HG03558 (cell line): ENCODE data around the gene RPL19.

Experiments used
- ATAC-seq: cut with Tn5 transposase; IDR thresholded peaks from one replicate; pipeline ENCODE4 v1.9.1; 2021; ENCODE audit warnings: moderate number of reproducible peaks; ENCODE audit not compliant: unreplicated experiment; ENCODE audit errors: extremely low read depth

Gene RPL19

DNA sequence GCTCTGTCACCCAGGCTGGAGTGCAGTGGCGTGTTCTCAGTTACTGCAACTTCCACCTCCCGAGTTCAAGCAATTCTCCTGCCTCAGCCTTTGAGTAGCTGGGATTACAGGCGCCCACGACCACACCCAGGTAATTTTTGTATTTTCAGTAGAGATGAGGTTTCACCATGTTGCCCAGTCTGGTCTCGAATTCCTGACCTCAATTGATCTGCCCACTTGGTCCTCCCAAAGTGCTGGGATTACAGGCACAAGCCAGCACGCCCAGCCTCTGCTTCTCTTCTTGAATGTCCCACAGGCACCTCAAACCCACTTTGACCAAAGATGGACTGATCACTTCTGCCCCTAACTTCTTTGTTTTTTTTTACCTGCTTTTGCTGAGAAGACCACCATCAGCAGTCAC, 29.5 kb upstream of the RPL19 start:
- ATAC-seq, result no peak

- ATAC-seq, result no peak
These were observed 28.1 kb upstream of the RPL19 start for GRCh38 chr17:39171933-39172332.

GRCh38 chr17:39173080-39173479, 27.0 kb upstream of the RPL19 start:
- no peak for ATAC-seq

- ATAC-seq, result no peak
These were observed 26.4 kb upstream of the RPL19 start for GRCh38 chr17:39173526-39174274.

DNA sequence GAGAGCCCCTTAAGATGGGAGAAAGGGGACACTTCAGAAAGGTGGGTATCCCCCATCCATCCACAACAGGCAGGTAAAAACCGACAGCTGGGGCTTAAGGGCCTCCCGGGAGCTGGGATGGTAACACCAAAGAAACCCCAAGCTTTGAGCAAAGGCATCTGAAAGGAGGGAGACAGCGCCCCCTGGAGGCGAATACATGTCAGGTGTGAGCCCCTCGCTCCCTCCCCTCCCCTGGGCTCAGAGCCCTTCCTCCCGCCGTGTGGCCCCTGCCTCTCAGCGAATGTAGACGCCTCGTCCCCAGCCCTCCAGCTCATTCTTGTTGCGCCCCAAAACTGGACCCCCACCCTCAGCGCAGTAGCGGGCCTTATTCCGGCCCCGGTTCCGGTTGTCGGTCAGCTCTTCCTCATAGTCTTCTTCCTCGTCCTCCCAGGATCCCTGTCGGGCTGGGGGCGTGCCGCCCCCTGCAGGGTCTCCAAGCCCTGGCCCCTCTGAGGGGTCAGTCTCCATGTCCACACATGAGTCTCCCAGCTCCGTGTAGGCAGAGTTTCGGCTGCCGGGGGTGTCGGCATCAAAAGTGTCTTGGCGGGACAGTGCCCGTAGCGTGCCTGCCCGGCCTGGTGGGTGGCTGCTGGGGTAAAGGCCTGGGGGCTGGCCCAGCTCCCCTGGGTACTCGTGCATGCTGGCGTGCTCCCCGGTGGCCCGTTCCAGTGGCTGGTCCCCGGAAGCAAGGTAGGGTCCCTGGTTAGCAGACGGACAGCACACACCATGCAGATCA, 25.0 kb upstream of the RPL19 start:
- ATAC-seq, result no peak

GRCh38 chr17:39175695-39176093, 24.4 kb upstream of the RPL19 start:
- ATAC-seq, result no peak

GRCh38 chr17:39177256-39177655, 22.8 kb upstream of the RPL19 start:
- no peak for ATAC-seq

DNA sequence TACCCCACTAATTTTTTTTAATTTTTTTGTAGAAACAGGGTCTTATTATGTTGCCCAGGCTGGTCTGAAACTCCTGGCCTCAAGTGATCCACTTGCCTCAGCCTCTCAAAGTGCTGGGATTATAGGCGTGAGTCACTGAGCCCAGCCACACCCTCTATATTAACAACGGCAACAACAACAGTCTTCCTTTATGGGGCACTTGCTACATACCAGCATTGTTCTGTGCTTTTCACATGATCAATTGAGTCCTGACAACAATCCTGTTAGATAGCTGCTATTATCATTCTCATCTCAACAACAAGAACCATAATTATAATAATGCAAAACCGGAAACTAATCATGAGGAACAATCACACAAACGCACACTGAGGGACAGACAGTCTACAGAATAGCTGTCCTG, 21.5 kb upstream of the RPL19 start:
- ATAC-seq, result no peak

- no peak for ATAC-seq
These were observed 18.8 kb upstream of the RPL19 start for GRCh38 chr17:39181303-39181702.

- no peak for ATAC-seq
These were observed 17.0 kb upstream of the RPL19 start for GRCh38 chr17:39183045-39183444.

DNA sequence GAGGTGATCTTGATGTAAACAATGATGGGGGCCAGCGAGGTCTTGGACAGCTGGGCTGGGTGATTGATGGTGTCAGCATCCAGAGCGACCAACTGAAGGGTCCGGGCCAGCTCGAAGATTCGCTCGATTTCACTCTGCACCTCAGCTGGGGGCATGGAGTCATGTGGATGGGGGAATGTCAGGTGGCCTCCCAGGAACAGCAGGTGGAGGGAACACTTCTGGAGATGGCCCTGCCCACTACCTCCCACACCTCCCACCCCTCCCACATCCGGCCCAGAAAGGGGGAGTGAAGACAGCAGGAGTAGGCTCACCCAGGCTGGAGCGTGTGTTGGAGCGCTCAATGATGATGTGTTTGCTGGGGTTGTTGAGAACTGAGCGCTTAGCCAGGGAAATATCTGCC, 16.4 kb upstream of the RPL19 start:
- ATAC-seq, result no peak

GRCh38 chr17:39186481-39187002, 13.5 kb upstream of the RPL19 start:
- no peak for ATAC-seq

DNA sequence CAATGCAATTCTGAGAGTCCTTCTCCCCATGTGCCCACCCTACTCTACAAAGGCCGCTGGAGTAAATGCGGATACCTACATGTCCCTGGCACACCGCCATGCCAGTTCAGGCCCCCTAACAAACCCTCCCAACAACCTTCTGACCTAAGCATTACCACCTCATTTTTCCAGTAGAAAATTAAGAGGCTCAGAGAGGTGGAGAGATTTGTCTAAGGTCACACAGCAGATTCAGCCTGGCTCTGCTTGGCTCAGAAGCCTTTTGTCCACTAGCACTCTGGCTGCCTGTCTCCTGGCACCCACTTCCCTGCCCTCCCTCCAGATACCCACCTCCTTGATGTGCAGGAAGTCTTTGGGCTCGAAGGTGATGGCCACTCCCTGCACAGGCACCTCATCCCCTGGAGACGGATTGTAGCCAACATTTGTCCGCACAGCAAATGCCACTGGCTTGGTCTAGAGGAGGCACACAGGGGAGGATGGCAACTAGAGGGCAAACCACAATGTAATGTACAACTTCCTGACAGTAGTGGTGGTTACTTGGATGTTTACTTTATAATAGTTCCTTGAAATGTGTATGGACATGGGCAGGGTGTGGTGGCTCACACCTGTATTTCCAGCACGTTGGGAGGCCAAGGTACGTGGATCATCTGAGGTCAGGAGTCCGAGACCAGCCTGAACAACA, 12.8 kb upstream of the RPL19 start:
- ATAC-seq, result no peak

DNA sequence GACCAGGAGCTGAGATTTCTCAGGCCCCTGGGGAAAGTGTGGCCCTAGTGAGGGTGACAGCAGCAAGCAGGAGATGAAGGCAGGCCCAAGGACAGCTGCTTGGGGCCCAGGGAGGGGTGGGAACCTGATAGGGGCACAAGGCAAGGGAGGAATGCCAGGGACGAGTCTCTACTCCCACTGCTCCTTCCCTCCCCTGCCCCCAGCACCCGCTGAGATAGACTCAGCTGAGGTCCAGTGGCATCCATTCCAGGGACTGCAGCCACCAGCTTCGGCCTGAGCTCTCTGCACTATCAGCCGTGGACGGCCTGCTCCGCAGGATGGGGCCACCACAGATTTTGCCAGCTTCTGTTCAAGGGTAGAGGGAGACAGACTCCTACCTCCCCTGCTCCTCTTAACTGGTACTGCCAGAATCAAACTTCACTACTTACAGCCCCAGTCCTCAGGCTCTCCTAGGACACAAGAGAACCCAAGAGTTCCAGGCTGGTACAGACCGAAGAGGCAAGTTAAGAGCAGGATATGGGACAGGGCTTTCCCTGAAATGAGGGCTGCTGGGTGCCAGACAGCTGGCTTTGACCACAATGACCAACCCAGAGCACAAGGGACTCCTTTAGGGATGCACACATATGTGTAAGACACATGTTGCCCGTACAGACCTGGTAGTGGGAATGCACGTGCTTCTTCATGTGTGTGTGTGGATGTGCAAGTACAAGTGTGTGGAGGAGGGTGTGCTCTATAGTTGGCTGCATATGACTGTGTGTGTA, 8.2 kb upstream of the RPL19 start:
- no peak for ATAC-seq

DNA sequence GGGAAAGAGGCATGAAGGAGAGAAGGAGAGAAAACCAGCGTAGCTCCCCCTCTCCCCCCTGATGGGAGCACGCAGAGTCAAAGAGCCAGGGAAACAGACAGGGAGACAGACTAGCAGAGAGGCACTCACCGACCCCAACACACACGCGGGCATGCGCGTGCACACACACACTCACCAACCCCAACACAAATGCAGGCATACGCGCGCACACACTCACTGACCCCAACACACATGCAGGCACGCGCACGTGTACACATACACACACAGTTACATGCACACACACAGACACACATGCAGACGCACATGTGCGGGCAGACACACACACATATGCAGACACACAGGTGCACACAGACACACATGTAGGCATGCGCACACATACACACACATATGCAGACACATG, 7.2 kb upstream of the RPL19 start:
- no peak for ATAC-seq

- no peak for ATAC-seq
These were observed 6.7 kb upstream of the RPL19 start for GRCh38 chr17:39193346-39193745.

GRCh38 chr17:39194089-39194984, 5.7 kb upstream of the RPL19 start:
- ATAC-seq, result no peak

DNA sequence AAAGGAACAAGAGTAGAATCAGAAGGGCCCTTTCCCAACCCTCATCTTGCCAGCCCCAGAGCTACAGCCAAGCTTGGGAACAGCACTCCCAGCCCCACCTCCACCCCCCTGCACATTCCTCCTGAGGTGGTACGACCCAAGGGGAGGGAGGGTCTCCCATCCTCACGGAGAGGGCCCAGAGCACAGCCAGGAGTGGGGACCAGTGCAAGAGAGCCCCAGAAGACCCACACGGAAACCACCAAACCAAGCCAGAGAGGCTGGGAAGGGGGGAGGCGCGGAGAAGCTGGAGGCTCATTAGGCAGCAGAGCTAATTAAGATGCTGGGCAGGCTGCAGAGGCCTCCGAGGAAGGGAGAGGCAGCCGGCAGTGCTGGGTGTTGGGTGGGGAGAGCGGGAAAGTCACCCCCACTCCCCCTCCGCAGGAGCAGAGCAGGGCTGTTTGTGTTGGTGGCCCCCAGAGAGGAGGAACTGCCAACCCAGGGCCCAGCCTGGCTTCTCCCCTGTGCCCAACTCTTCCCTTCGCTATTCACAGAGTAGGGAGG, 5.0 kb upstream of the RPL19 start:
- no peak for ATAC-seq

- ATAC-seq, result no peak
These were observed 4.4 kb upstream of the RPL19 start for GRCh38 chr17:39195568-39196160.
